NCI-H2171 treated with DMSO at 0.1 percent for 48 hours (cell line): ENCODE data around the gene RALGAPB.
"Not testable (repeated sequence)": the region's sequence is repeated elsewhere in the genome, so short reads cannot be mapped to it uniquely, and the experiment has no call there.

ENCODE experiments used
- DNase-seq: peaks from one replicate; lab custom pipeline; 2025; lab: John Stamatoyannopoulos, UW

Gene RALGAPB

GRCh38 chr20:38497246-38497935 is 24.7 kb downstream of the RALGAPB start:
- DNase-seq, result no peak

- no peak for DNase-seq
Observed at GRCh38 chr20:38498909-38499308, 26.3 kb downstream of the RALGAPB start.

DNA sequence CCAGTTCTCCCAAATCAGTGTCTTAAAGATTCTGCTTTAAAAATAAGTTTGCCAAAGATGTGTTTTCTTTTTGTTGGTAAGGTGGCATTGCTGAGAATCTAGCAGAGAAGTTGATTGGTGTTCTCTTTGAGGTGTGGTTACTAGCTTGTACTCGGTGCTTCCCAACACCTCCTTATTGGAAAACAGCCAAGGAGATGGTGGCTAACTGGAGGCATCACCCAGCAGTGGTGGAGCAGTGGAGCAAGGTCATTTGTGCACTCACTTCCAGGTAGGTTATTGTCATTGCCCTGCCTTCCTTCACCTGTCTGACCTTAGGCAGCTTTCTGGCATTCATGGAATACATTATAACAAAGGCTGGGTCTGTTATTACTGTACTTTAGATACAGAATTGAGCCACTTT is 26.7 kb downstream of the RALGAPB start:
- no peak for DNase-seq

GRCh38 chr20:38501858-38502436 is 29.3 kb downstream of the RALGAPB start:
- DNase-seq, result no peak

DNA sequence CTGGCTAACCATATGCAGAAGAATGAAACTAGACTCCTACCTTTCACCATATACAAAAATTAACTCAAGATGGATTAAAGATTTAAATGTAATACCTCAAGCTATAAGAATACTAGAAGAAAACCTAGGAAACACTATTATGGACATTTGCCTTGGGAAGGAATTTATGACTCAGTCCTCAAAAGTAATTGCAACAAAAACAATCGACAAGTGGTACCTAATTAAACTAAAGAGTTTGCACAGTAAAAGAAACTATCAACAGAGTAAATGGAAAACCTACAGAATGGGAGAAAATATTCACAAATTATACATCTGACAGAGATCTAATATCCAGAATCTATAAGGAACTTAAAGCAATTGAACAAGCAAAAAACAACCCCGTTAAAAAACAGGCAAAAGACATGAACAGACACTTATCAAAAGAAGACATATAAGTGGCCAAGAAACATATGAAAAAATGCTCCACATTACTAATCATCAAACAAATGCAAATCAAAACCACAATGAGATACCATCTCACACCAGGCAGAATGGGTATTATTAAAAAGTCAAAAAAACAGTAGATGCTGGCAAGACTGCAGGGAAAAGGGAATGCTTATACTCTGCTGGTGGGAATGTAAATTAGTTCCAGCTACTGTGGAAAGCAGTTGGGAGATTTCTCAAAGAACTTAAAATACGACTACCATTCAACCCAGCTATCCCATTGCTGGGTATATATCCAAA is 31.9 kb downstream of the RALGAPB start:
- DNase-seq, result no peak

GRCh38 chr20:38505091-38505455 is 32.4 kb downstream of the RALGAPB start:
- DNase-seq, result no peak

DNA sequence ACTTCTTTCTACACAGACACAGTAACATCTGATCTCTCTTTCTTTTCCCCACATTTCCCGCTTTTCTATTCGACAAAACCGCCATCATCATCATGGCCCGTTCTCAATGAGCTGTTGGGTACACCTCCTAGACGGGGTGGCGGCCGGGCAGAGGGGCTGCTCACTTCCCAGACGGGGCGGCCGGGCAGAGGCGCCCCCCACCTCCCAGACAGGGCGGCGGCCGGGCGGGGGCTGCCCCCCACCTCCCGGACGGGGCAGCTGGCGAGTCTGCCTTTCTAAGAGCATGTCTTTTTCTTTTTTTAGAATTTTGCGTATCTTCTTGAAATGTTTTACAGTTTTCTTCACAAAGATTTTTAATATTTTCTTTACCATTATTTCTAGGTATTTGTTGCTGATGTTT is 39.1 kb downstream of the RALGAPB start:
- not testable (repeated sequence) for DNase-seq

DNA sequence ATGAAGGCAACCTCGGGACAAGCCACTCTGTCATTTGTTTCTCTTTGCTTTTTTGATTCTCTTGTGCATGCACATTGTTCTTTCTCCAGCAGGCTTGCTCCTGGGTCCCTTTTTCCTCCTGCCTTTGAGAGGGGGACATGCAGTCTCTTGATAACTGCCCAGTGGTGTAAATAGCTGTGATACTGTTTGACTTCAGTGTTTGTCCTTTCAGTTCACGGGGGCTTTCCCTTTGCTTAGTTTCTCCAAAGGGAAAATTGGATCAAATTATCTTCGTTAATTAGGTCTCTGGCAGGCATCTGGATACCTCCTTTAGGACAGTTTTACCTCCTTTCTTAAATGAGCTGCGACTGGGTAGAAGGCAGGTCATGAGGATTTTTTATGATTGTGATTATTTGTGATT is 41.5 kb downstream of the RALGAPB start:
- DNase-seq, result no peak

DNA sequence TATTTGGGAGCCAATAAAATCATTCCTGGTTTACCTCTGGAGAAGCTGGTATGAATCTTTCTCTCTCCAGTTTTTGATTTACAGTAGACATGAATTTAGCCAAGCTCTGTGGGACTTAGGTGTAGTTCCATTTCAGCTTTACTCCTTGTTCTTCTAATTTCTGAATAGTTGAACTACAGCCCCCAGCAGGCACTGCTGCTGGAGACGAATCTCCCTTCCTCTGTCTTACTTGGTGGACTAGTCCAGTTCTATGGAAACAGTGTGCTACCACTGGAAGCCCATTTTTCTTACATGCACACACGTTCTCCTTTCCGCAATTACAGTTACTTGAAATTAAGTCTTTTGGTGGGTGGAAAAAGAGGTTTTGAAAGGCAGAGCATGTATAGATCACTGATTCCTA is 42.3 kb downstream of the RALGAPB start:
- DNase-seq, result no peak

- DNase-seq, result no peak
Observed at GRCh38 chr20:38515631-38516030, 43.0 kb downstream of the RALGAPB start.

DNA sequence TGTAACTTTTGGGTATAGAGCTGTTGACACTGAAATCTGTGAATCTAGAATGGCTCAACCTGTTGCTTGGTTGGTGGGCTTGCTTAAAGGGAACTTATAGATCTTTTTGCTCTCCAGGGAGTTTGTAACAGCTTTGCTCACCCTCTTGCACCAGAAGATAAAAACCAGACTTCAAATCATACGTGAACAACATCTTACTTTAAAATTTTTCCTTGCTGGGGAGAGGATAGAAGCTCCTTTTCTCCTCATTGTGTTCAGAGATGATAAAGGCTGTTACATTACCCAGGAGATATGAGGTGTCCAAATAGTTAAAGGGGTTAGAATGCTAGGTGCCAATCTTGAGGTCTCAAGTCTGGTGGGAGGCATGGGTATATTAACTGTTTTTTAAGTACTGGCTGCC is 46.8 kb downstream of the RALGAPB start:
- no peak for DNase-seq

DNA sequence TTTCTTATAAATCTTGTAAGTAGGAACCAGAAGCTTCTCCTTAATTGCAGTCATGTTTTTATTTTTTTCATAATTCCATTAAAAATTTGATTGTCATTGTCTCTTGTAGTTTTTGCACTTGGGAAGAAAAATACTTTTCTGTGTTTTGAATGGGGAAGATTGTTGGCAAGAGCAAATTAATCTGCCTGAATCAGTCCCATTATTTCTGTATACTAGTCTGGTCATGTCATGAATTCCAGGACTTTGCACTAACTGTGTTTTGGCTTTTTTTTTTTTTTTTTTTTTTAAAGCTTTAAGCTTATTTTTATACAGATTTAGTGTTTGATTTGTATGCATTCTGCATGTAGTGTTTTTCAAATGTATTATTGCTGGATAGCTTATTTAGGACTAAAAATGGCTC is 47.6 kb downstream of the RALGAPB start:
- no peak for DNase-seq

- DNase-seq, result no peak
Observed at GRCh38 chr20:38523697-38524096, 51.1 kb downstream of the RALGAPB start.

DNA sequence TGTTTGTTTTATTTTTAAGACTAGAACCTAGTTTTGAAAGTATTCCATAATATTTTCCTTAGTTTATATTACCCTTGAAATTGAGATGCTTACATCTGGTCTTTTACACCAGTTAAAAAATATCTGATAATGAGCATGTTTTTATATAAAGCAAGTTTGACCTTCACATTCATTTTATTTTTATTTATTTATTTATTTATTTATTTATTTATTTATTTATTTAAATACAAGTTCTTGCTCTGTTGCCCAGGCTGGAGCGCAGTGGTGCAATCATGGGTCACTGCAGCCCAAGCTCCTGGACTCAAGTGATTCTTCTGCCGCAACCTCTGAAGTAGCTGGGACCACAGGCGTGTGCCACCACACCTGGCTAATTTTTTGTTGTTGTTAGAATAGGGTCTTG is 55.5 kb downstream of the RALGAPB start:
- DNase-seq, result no peak

DNA sequence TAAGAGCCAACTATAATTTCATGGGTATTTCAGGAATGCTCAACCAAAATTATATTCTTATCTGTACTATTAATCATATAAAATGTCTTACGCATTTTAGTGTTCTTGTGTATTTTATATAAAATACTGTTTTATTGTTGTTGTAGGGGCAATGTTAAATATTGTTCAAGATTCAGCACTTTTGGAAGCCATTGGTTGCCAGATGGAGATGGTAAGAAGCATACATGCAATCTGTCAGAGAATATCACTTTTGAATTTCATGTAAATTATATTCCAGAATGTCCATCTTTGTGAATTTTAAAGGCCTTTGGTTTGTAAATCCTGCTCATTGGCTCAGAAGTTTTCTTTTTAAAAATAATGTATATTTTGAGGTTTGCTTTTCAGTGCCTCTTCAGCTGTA is 58.4 kb downstream of the RALGAPB start:
- no peak for DNase-seq

DNA sequence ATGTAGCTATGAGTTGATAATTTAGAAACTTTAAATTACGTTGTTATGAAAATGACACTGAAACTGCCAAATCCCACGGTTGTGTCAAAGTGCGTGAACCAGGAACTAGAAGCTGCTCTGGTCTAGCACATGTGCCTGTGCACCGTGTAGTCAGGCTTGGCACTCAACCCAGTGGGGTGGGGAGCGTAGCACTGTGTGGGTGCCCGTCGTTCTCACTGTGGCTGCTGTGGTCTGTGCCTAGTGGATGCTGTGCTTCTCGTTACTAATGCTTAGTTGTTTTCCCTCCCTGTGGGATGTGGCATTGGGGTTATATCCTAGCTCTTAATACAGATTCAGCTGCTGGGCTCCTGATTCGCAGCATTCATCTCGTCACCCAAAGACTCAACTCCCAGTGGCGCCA is 62.1 kb downstream of the RALGAPB start:
- no peak for DNase-seq

DNA sequence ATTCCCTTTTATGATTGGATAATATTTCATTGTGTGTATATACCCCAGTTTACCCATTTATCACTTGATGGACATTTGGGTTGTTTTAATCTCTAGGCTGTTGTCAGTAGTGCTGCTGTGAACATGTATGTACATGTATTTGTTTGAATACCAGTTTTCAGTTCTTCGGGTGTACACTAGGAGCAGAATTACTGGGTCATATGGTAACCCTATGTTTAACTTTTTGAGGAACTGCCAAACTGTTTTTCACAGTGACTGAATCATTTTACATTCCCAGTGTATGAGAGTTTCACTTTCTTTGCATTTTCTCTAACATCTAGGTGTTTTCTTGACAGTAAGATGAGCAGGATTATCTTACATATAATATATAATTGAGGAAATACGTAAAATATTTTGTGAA is 63.7 kb downstream of the RALGAPB start:
- no peak for DNase-seq

DNA sequence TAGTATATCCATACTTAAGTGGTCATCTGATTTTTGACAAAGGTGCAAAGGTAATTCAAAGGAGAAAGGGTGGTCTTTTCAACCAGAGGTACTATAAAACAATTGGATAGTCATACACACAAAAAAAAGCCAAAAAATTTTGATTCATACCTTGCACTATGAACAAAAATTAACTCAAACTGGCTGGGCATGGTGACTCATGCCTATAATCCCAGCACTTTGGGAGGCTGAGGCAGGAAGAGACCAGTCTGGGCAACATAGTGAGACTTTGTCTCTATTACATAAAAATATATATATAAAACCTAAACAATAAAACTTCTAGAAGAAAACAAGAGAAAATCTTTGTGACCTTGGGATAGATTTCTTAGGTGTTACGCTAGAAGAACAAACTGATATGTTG is 64.5 kb downstream of the RALGAPB start:
- no peak for DNase-seq

DNA sequence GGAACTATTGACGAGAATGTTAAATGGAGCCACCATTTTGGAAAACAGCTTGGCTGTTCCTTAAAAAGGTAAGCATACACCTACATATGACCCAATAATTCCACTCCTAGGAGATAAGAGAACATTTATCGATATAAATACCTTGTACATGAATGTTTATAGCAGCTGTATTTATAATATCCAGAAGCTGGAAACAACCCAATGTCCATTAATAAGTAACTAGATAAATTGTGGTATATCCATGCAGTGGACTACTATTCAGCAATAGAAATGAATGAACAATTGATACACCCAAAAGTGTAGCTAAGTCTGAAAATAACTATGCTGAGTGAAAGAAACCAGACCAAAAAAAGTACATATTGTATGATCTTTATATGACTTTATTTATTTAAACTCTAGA is 66.1 kb downstream of the RALGAPB start:
- no peak for DNase-seq

GRCh38 chr20:38543014-38543906 is 70.6 kb downstream of the RALGAPB start:
- no peak for DNase-seq

DNA sequence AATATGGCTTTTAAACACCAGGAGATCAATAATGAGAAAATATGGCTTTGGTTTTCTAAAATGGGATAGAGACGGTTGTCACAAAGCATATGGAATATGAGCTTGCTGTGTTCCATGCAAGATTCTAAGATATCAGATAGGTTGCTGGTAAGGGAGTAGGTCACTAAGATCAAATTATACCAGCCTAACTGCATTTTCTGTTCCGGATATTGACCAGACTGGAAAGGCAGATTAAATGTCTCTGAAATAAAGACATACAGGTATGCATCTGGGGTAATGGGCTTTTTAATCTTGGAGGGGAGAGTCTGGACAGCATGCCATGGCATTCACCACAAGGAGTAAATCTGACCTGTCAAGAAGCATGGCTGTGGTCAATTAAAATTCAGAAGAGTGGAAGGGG is 73.1 kb downstream of the RALGAPB start:
- DNase-seq, result no peak

DNA sequence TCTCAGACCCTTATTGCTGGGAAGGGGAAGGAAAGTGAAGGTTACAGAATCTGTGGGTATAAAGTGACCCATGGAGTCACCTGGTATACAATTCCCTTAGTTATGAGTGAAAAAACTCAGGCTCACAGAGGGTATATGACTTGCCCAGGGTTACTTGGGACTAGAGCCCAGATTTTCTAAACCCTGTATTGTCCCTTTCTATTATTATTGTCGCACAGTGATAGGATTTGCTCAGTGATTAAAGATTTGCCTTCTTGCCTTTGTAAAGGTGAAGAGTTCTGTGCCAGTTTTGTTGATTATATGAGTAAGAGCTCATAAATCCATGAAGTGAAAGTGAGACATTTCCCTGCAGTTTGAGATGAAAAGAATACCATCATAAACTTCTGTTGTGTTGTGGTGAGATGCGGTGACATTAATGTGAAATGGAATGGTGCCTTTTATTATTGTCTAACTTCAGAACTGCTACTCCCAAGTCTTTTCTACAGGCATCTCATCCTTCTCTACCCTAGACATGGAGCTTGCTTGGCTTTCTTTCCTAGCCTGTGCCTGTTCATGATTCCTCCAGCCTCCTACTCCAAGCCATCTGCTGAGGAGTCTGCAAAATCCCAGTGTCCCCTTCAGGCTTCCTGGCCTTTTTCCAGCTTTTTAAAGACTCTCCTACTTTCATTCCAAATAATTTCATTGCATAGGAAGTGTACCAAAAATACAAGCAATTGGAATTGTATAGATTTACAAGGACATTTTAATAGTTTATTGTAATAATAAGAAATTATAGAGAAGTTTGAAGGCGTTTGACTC is 74.8 kb downstream of the RALGAPB start:
- no peak for DNase-seq
